Kidney (tissue), 14 donors: ENCODE measurements around the gene SLC30A2. TPM values are rescaled to one million over a fixed set of nuclear protein-coding genes. Genes with fewer than 3 reads are reported as not detected.

Source experiments
- DNase-seq, 5 donors: peaks; one replicate each; pipeline ENCODE4 v3.0.0-alpha.2; 2013 to 2020
- FAIRE-seq: peaks from 2 replicates; lab custom pipeline; 2012; peaks lifted over from hg19 to GRCh38; lab: Jason Lieb, UNC
- H3K27ac ChIP-seq, 2 donors: one replicate each; pipeline ENCODE4 v1.7.0; 2013; ENCODE audit warnings: low read depth in 2 of 2, low read length in 2 of 2, inconsistent platforms in 1 of 2
- H3K27me3 ChIP-seq: one replicate; pipeline ENCODE4 v1.7.1; 2013; ENCODE audit warnings: low read length, inconsistent platforms; ENCODE audit not compliant: control insufficient read depth, insufficient read depth
- H3K36me3 ChIP-seq, 3 donors: one replicate each; pipeline versions ENCODE4 v1.7.0 to v1.7.1; 2013; ENCODE audit warnings: low read length in 3 of 3, control low read depth in 1 of 3, inconsistent platforms in 1 of 3; ENCODE audit not compliant: insufficient read depth in 3 of 3, control insufficient read depth in 2 of 3
- H3K4me1 ChIP-seq, 3 donors: one replicate each; pipeline versions ENCODE4 v1.7.0 to v1.7.1; 2013; ENCODE audit warnings: low read length in 3 of 3, inconsistent platforms in 1 of 3, low read depth in 1 of 3; ENCODE audit not compliant: control insufficient read depth in 2 of 3, insufficient read depth in 2 of 3
- H3K4me3 ChIP-seq, 3 donors: one replicate each; pipeline versions ENCODE4 v1.7.0 to v1.8.1; 2013; ENCODE audit warnings: low read length in 3 of 3, control low read depth in 1 of 3, inconsistent platforms in 1 of 3
- H3K9ac ChIP-seq, 3 donors: one replicate each; pipeline versions ENCODE4 v1.7.0 to v1.7.1; 2013; ENCODE audit warnings: low read length in 3 of 3, control low read depth in 1 of 3, inconsistent platforms in 1 of 3
- H3K9me3 ChIP-seq, 3 donors: one replicate each; pipeline versions ENCODE4 v1.7.0 to v1.7.1; 2013; ENCODE audit warnings: low read length in 3 of 3, control low read depth in 1 of 3, inconsistent platforms in 1 of 3; ENCODE audit not compliant: control insufficient read depth in 2 of 3, insufficient read depth in 1 of 3
- CTCF ChIP-seq: IDR thresholded peaks from 3 replicates; pipeline ENCODE4 v1.5.1; 2012; ENCODE audit warnings: mild to moderate bottlenecking, moderate library complexity, borderline replicate concordance; ENCODE audit not compliant: insufficient read depth; ENCODE audit errors: extremely low read depth
- intact Hi-C: fragments of 100-400 bp; cut with DNase I; formaldehyde crosslinking; loops from one replicate; pipeline ENCODE4 v1.11.1; 2022
- polyA plus RNA-seq: library from polyadenylated mRNA; stranded (reverse); fragments of 350-450 nt; fragmentation: Illumina TruSeq; extraction: RNeasy Lipid Tissue Mini Kit (QIAGEN cat#74804); gene quantifications from one replicate; pipeline ENCODE4 v1.2.3, GENCODE V29; 2014; ENCODE audit warnings: low read depth, low replicate concordance; ENCODE audit not compliant: insufficient read depth
- total RNA-seq: library from RNA; stranded (reverse); fragmentation: NEBNext Ultra II Directional; extraction: Animal tissue kit (Norgen Biotek cat#: 25700); gene quantifications from one replicate; pipeline ENCODE4 v1.2.1, GENCODE V29; 2021
- donor health status: control.
- donor health status: control.
- donor health status: control.
- donor health status: control.
- donor health status: control.
- donor health status: DM: yes; HTN: yes; CAD: no.
- donor health status: Normal renal cell carcinoma (clear cell type).

Gene SLC30A2
- total and polyA plus RNA-seq, 2 donors from 2014 or later: 26.8 to 34.4 TPM

DNA sequence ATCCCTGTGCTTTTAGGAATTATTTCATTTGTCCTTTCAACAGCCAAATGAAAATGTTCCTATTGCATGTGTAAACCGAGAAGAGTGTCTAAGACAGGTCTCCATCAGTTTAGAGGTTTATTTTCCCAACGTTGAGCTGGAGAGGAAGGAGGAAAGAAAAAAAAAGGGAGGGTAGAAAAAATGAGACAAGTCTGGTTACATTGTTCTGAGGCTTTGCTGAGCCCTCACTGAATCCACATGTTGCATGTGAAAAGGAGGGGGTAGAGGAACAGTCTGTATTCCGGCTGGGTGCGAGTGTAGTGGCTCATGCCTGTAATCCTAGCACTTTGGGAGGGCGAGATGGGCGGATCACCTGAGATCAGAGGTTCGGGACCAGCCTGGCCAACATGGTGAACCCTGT lies 46.5 kb upstream of the SLC30A2 start:
- Histone ChIP-seq H3K27ac (no peak overlapping the region), H3K4me3 (no peak overlapping the region), H3K9ac (no peak overlapping the region), H3K27me3 (no peaks in the 10 kb centered on the region), H3K4me1 (peaks cover 0 to 8% (median 3%) of the 10 kb centered on the region in 3 donors), H3K36me3 (no peaks in the 10 kb centered on the region), H3K9me3 (no peaks in the 10 kb centered on the region)
- DNase-seq (no peak), FAIRE-seq (no peak)
- no peak for TF ChIP-seq CTCF
- intact Hi-C loops: no loop called here

- Histone ChIP-seq H3K9ac (no peak overlapping the region), H3K27ac (no peak overlapping the region), H3K4me3 (no peak overlapping the region), H3K9me3 (no peaks in the 10 kb centered on the region), H3K27me3 (no peaks in the 10 kb centered on the region), H3K4me1 (peaks cover 0 to 8% (median 3%) of the 10 kb centered on the region in 3 donors), H3K36me3 (no peaks in the 10 kb centered on the region)
- DNase-seq (no peak), FAIRE-seq (no peak)
- intact Hi-C loops: no loop called here
- TF ChIP-seq CTCF: no peak
Observed at GRCh38 chr1:26090893-26091292, 45.0 kb upstream of the SLC30A2 start.

DNA sequence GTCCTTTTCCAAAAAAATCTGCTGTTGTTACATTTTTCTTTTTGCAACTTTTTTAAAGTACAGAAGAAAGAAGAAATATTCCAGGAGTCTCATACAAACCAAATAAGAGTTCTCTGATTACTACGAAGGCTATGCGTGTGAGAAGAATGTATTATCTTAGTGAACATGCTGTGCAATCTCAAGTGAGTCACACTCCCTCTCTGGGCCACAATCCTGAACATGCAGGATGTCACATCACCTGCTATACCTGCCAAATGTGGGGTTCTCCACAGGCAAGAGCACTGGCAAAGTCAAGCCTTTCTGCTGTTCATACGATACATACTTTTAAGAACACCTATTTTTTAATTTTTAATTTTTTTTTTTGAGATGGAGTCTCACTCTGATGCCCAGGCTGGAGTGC lies 43.2 kb upstream of the SLC30A2 start:
- no peak for TF ChIP-seq CTCF
- no peaks in the 10 kb centered on the region for H3K36me3 ChIP-seq
- no peaks in the 10 kb centered on the region for H3K9me3 ChIP-seq
- FAIRE-seq (no peak), DNase-seq (no peak)
- intact Hi-C loops: no loop called here
- no peak overlapping the region for H3K27ac ChIP-seq
- H3K27me3 ChIP-seq: no peaks in the 10 kb centered on the region
- H3K4me1 ChIP-seq: peaks cover 0 to 3% (median 0%) of the 10 kb centered on the region in 3 donors
- H3K4me3 ChIP-seq: no peak overlapping the region
- no peak overlapping the region for H3K9ac ChIP-seq

DNA sequence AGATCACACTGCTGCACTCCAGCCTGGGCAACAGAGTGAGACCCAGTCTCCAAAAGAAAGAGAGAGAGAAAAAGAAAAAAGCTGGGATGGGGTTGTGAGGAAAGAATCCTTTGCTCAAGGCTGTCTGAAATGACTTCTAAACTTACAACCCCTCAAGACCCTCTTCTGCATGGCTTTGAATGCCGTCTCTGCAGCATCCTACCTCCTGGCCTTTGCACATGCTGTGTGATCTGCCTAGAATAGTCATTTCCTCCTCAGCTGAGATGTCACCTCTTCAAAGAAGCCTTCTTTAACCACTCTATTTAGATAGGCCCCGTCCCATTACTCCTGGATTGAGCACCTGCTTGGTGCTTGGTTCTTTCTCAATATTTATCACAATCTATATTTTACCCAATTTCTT lies 38.9 kb upstream of the SLC30A2 start:
- H3K27me3 ChIP-seq: no peaks in the 10 kb centered on the region
- H3K4me3 ChIP-seq: no peak overlapping the region
- DNase-seq: no peak
- intact Hi-C loops: no loop called here
- no peaks in the 10 kb centered on the region for H3K36me3 ChIP-seq
- TF ChIP-seq CTCF: no peak
- no peak overlapping the region for H3K27ac ChIP-seq
- H3K9ac ChIP-seq: no peak overlapping the region
- FAIRE-seq: no peak
- H3K4me1 ChIP-seq: no peaks in the 10 kb centered on the region
- no peaks in the 10 kb centered on the region for H3K9me3 ChIP-seq
